ENCODE measurements around the gene SLC9A8.
A peak's percentile ranks its signal among the peaks of the same experiment; 100 is the strongest.
"Not testable (repeated sequence)": the region's sequence is repeated elsewhere in the genome, so short reads cannot be mapped to it uniquely, and the experiment has no call there.

Gene SLC9A8

GRCh38 chr20:49812507-49813304, at the start of gene SLC9A8:
SLC9A8 (plus strand) TSS chr20:49812828; CDS start chr20:49812923, 95 bp downstream.
- peak; percentile 84 to 90 for DNase-seq

- no peak for DNase-seq
Measured at GRCh38 chr20:49762940-49763766, 49.5 kb upstream of the SLC9A8 start.

GRCh38 chr20:49765413-49765736, 47.3 kb upstream of the SLC9A8 start:
- DNase-seq: no peak

- DNase-seq: no peak
Measured at GRCh38 chr20:49765846-49766541, 46.6 kb upstream of the SLC9A8 start.

GRCh38 chr20:49766979-49767521, 45.6 kb upstream of the SLC9A8 start:
- no peak for DNase-seq

GRCh38 chr20:49768204-49769047, 44.2 kb upstream of the SLC9A8 start:
- no peak for DNase-seq

- DNase-seq: no peak
Measured at GRCh38 chr20:49769048-49769581, 43.5 kb upstream of the SLC9A8 start.

- no peak for DNase-seq
Measured at GRCh38 chr20:49770634-49771033, 42.0 kb upstream of the SLC9A8 start.

GRCh38 chr20:49774213-49774612, 38.4 kb upstream of the SLC9A8 start:
- DNase-seq: not testable (repeated sequence)

GRCh38 chr20:49775229-49775693, 37.4 kb upstream of the SLC9A8 start:
- peak in 1 of 2 experiments; percentile 68 for DNase-seq

GRCh38 chr20:49779972-49780371, 32.7 kb upstream of the SLC9A8 start:
- no peak for DNase-seq

GRCh38 chr20:49781676-49782075, 31.0 kb upstream of the SLC9A8 start:
- DNase-seq: no peak

- DNase-seq: not testable (repeated sequence)
Measured at GRCh38 chr20:49782439-49782838, 30.2 kb upstream of the SLC9A8 start.

- DNase-seq: peak; percentile 35 to 68
Measured at GRCh38 chr20:49783021-49783995, 29.3 kb upstream of the SLC9A8 start.

- no peak for DNase-seq
Measured at GRCh38 chr20:49784291-49784690, 28.3 kb upstream of the SLC9A8 start.

GRCh38 chr20:49785149-49785851, 27.3 kb upstream of the SLC9A8 start:
- no peak for DNase-seq

- DNase-seq: no peak
Measured at GRCh38 chr20:49785852-49786175, 26.8 kb upstream of the SLC9A8 start.

- no peak for DNase-seq
Measured at GRCh38 chr20:49786196-49786595, 26.4 kb upstream of the SLC9A8 start.

GRCh38 chr20:49786668-49787370, 25.8 kb upstream of the SLC9A8 start:
- DNase-seq: no peak
